Bronchial epithelial cell (primary cell): ENCODE data around the gene TBC1D4. TPM values are rescaled to one million over a fixed set of nuclear protein-coding genes. Genes with fewer than 3 reads are reported as not detected.
"Not testable (repeated sequence)": the region's sequence is repeated elsewhere in the genome, so short reads cannot be mapped to it uniquely, and the experiment has no call there.

Source experiments
- DNase-seq: peaks from one replicate; pipeline ENCODE4 v3.0.0-alpha.2; 2010; ENCODE audit warnings: low read depth
- FAIRE-seq: peaks from 2 replicates; lab custom pipeline; 2011; peaks lifted over from hg19 to GRCh38; lab: Jason Lieb, UNC
- H3K27me3 ChIP-seq: 2 replicates; pipeline ENCODE4 v1.5.1; 2011; ENCODE audit warnings: low read length; ENCODE audit not compliant: control insufficient read depth, insufficient read depth
- H3K36me3 ChIP-seq: 2 replicates; pipeline ENCODE4 v1.5.1; 2011; ENCODE audit warnings: low read length; ENCODE audit not compliant: control insufficient read depth, insufficient read depth
- H3K4me3 ChIP-seq: 2 replicates; pipeline ENCODE4 v1.5.1; 2011; ENCODE audit warnings: mild to moderate bottlenecking, low read depth, low read length, control low read depth
- total RNA-seq: library from RNA; depleted of rRNA; stranded (reverse); fragments of >200 nt; gene quantifications from 2 replicates; pipeline ENCODE4 v1.2.1, GENCODE V29; 2014
- TF ChIP-seq, protein P1 (sequence below): IDR thresholded peaks from 2 replicates; pipeline ENCODE4 v1.5.1; 2011; ENCODE audit warnings: mild to moderate bottlenecking, moderate library complexity, low read length, control low read depth, inconsistent platforms; ENCODE audit not compliant: insufficient read depth, severe bottlenecking

Gene TBC1D4
- total RNA-seq, 1 donor from 2014 or later: 10.3 TPM

DNA sequence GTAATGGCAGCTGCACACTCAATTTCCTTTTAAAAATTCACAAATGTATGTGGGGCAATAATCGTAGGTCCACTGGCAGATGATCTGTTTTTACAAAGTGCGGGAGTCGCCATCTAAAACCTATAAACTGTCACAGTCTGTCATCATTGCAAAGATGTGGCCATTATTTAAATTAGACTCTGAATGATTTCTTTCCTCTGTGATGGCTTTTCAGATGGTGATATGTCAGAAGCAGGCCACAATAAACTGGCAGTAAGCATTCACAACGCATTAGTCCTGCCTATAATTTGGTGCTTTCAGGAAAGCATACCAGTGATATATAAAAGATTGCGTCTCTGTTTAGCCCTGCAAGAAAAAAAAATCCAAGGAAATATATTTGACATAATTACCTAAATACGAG lies 226.8 kb downstream of the TBC1D4 start:
- no peaks in the 10 kb centered on the region for H3K27me3 ChIP-seq
- FAIRE-seq: no peak
- H3K4me3 ChIP-seq: no peak overlapping the region
- no peak for DNase-seq
- TF ChIP-seq, protein P1, sequence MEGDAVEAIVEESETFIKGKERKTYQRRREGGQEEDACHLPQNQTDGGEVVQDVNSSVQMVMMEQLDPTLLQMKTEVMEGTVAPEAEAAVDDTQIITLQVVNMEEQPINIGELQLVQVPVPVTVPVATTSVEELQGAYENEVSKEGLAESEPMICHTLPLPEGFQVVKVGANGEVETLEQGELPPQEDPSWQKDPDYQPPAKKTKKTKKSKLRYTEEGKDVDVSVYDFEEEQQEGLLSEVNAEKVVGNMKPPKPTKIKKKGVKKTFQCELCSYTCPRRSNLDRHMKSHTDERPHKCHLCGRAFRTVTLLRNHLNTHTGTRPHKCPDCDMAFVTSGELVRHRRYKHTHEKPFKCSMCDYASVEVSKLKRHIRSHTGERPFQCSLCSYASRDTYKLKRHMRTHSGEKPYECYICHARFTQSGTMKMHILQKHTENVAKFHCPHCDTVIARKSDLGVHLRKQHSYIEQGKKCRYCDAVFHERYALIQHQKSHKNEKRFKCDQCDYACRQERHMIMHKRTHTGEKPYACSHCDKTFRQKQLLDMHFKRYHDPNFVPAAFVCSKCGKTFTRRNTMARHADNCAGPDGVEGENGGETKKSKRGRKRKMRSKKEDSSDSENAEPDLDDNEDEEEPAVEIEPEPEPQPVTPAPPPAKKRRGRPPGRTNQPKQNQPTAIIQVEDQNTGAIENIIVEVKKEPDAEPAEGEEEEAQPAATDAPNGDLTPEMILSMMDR: no peak
- H3K36me3 ChIP-seq: no peaks in the 10 kb centered on the region

DNA sequence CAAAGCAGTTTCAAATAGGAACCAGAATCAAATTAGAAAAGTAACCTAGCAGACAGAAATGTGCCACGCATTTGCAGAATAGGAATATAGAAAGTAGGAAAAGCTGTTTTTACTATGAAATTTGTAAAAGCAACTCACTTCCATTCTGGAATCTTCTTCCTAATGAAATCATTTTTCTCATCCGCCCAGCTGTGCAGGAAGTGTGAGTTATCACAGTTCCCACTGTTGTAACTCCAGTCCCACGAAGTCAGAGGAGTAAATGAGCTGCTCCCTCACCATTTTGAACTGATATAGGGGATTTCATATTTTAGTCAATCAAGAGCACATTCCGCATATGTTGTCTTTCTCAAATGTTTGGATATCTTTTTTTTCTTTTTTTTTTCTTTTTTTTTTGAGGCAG lies 230.8 kb downstream of the TBC1D4 start:
- FAIRE-seq (no peak), DNase-seq (no peak)
- Histone ChIP-seq H3K27me3 (no peaks in the 10 kb centered on the region), H3K4me3 (no peak overlapping the region), H3K36me3 (no peaks in the 10 kb centered on the region)
- TF ChIP-seq, protein P1: no peak

DNA sequence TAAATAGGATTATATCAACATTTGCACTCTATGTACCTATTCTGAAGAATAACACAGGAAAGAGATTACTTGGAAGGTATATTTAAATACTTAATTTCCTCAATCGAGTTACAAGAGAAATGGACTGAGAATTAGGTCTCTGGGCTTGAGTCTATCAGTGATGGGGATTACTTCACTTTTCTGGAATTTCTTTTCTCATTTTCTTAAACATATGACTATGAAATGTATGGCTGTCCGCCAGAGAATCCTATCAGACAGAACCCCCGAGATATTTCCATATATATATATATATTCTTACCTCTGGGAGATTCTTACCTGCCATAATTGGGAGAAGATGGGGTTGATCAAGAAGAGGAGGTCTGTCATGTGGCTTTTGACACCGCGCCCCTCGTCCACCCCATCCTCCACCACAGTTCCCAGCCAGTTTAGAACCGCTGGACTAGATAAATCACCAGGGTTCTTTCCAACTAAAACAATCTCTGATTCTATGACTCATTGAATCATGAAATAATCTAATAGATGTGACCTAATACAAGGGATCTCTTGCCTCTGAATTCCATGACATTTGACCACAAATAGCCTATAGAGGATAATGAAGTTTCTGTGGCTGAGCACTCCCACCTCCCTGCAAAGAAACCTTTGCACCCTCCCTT lies 231.3 kb downstream of the TBC1D4 start:
- H3K4me3 ChIP-seq: no peak overlapping the region
- FAIRE-seq: no peak
- DNase-seq: peak; percentile 58
- H3K27me3 ChIP-seq: no peaks in the 10 kb centered on the region
- TF ChIP-seq, protein P1: no peak
- H3K36me3 ChIP-seq: no peaks in the 10 kb centered on the region

DNA sequence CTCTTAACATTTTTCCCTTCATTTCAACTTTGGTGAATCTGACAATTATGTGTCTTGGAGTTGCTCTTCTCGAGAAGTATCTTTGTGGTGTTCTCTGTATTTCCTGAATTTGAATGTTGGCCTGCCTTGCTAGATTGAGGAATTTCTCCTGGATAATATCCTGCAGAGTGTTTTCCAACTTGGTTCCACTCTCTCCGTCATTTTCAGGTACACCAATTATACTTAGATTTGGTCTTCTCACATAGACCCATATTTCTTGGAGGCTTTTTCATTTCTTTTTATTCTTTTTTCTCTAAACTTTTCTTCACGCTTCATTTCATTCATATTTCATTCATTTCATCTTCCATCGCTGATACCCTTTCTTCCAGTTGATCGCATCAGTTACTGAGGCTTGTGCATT lies 236.4 kb downstream of the TBC1D4 start:
- not testable (repeated sequence) for H3K36me3 ChIP-seq, FAIRE-seq, H3K4me3 ChIP-seq, H3K27me3 ChIP-seq, DNase-seq

DNA sequence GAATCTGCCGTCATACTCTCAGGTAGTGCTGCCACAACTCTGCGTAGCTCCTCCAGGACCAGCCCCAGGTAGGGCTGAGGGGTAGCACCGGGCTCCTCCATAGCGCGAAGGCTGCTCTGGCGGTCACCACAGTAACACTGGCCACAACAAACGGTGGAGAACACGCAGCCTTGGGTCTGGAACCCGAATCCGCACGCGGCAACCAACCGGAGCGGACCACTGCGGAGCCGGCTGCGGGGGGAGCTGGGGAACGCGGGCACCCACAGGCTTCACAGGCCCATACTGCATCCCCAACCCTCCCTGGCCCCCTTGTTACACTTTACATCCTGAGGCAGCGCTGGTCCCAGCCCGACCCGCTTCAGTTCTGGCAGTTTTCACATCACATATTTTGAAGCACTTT lies 241.7 kb downstream of the TBC1D4 start:
- H3K27me3 ChIP-seq, H3K4me3 ChIP-seq, DNase-seq, H3K36me3 ChIP-seq, FAIRE-seq: not testable (repeated sequence)

DNA sequence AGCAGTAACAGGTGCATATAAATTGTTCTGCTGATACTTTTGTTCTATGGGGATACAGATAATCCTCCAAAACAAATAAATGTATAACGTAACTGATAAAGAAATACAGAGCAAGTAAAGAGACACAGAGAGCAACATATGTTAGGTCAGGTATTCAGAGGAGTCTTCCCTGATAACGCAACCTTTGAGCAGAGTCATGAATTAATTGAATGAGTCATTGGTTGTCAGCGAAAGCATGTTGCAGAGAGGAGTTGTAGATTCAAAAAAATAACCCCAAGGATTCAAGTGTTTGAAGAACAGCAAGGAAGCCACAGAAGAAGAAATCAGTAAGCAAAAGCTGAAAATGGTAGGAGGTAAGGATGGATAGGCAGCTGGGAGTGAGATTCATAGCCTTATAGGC lies 245.2 kb downstream of the TBC1D4 start:
- H3K4me3 ChIP-seq: no peak overlapping the region
- peak; percentile 39 for DNase-seq
- no peaks in the 10 kb centered on the region for H3K36me3 ChIP-seq
- no peaks in the 10 kb centered on the region for H3K27me3 ChIP-seq
- FAIRE-seq: no peak
- TF ChIP-seq, protein P1: no peak

Other genes starting within 250 kb of the TBC1D4 start
- gene COMMD6, start 55.7 kb upstream of the TBC1D4 start, total RNA-seq: 35.8 and 46.9 TPM in 2 replicates
- 74.5 and 101 TPM in 2 replicates for gene UCHL3, start 67.6 kb upstream of the TBC1D4 start, total RNA-seq
- 150 and 319 TPM in 2 replicates for gene LMO7, start 154.2 kb upstream of the TBC1D4 start, total RNA-seq